ENCODE measurements around the gene ADAMTS7.
"Not testable (repeated sequence)": the region's sequence is repeated elsewhere in the genome, so short reads cannot be mapped to it uniquely, and the experiment has no call there.

The ADAMTS7 gene

GRCh38 chr15:78726870-78727551, 84.3 kb downstream of the ADAMTS7 start:
- DNase-seq (ENCODE audit: insufficient read length): no peak
- FAIRE-seq: no peak

GRCh38 chr15:78719819-78720450, 91.3 kb downstream of the ADAMTS7 start:
- not testable (repeated sequence) for DNase-seq (ENCODE audit: insufficient read length); FAIRE-seq

More at GRCh38 chr15:78726870-78727551, 84.3 kb downstream of the ADAMTS7 start:
- TF ChIP-seq POLR2AphosphoS5 (IDR thresholded peaks at IDR 0.05; ENCODE audit: low read depth, low read length) (no peak), POLR2A (IDR thresholded peaks at IDR 0.05; ENCODE audit: low read depth, low read length) (no peak), TAF1 (IDR thresholded peaks at IDR 0.05; ENCODE audit: borderline replicate concordance, low read depth, low read length) (no peak)

GRCh38 chr15:78718837-78719236, 92.4 kb downstream of the ADAMTS7 start:
- no peak for FAIRE-seq
- DNase-seq (ENCODE audit: insufficient read length): no peak
- no peak for TF ChIP-seq POLR2AphosphoS5 (IDR thresholded peaks at IDR 0.05; ENCODE audit: low read depth, low read length)
- TF ChIP-seq POLR2A (IDR thresholded peaks at IDR 0.05; ENCODE audit: low read depth, low read length): no peak
- no peak for TF ChIP-seq TAF1 (IDR thresholded peaks at IDR 0.05; ENCODE audit: borderline replicate concordance, low read depth, low read length)

- no peak for TF ChIP-seq POLR2AphosphoS5 (IDR thresholded peaks at IDR 0.05; ENCODE audit: low read depth, low read length)
- no peak for TF ChIP-seq POLR2A (IDR thresholded peaks at IDR 0.05; ENCODE audit: low read depth, low read length)
- TF ChIP-seq TAF1 (IDR thresholded peaks at IDR 0.05; ENCODE audit: borderline replicate concordance, low read depth, low read length): no peak
- FAIRE-seq: no peak
These were observed 93.2 kb downstream of the ADAMTS7 start for GRCh38 chr15:78717956-78718656.

GRCh38 chr15:78716651-78717050, 94.6 kb downstream of the ADAMTS7 start:
- FAIRE-seq: no peak
- no peak for TF ChIP-seq POLR2A (IDR thresholded peaks at IDR 0.05; ENCODE audit: low read depth, low read length)
- no peak for TF ChIP-seq POLR2AphosphoS5 (IDR thresholded peaks at IDR 0.05; ENCODE audit: low read depth, low read length)
- no peak for TF ChIP-seq TAF1 (IDR thresholded peaks at IDR 0.05; ENCODE audit: borderline replicate concordance, low read depth, low read length)
- no peak for DNase-seq (ENCODE audit: insufficient read length)

More at GRCh38 chr15:78717956-78718656, 93.2 kb downstream of the ADAMTS7 start:
- DNase-seq (ENCODE audit: insufficient read length): no peak

- TF ChIP-seq POLR2A (IDR thresholded peaks at IDR 0.05; ENCODE audit: low read depth, low read length): no peak
- TF ChIP-seq POLR2AphosphoS5 (IDR thresholded peaks at IDR 0.05; ENCODE audit: low read depth, low read length): no peak
- no peak for TF ChIP-seq TAF1 (IDR thresholded peaks at IDR 0.05; ENCODE audit: borderline replicate concordance, low read depth, low read length)
- DNase-seq (ENCODE audit: insufficient read length) (no peak), FAIRE-seq (no peak)
These were observed 95.3 kb downstream of the ADAMTS7 start for GRCh38 chr15:78715930-78716329.

- no peak for TF ChIP-seq POLR2A (IDR thresholded peaks at IDR 0.05; ENCODE audit: low read depth, low read length)
- no peak for TF ChIP-seq POLR2AphosphoS5 (IDR thresholded peaks at IDR 0.05; ENCODE audit: low read depth, low read length)
- TF ChIP-seq TAF1 (IDR thresholded peaks at IDR 0.05; ENCODE audit: borderline replicate concordance, low read depth, low read length): no peak
- DNase-seq (ENCODE audit: insufficient read length): no peak
- no peak for FAIRE-seq
These were observed 95.8 kb downstream of the ADAMTS7 start for GRCh38 chr15:78715434-78715833.

- DNase-seq (ENCODE audit: insufficient read length) (no peak), FAIRE-seq (no peak)
- TF ChIP-seq POLR2AphosphoS5 (IDR thresholded peaks at IDR 0.05; ENCODE audit: low read depth, low read length) (no peak), TAF1 (IDR thresholded peaks at IDR 0.05; ENCODE audit: borderline replicate concordance, low read depth, low read length) (no peak), POLR2A (IDR thresholded peaks at IDR 0.05; ENCODE audit: low read depth, low read length) (no peak)
These were observed 96.4 kb downstream of the ADAMTS7 start for GRCh38 chr15:78714890-78715289.

- no peak for TF ChIP-seq POLR2A (IDR thresholded peaks at IDR 0.05; ENCODE audit: low read depth, low read length)
- no peak for TF ChIP-seq POLR2AphosphoS5 (IDR thresholded peaks at IDR 0.05; ENCODE audit: low read depth, low read length)
- no peak for TF ChIP-seq TAF1 (IDR thresholded peaks at IDR 0.05; ENCODE audit: borderline replicate concordance, low read depth, low read length)
- DNase-seq (ENCODE audit: insufficient read length): no peak
- FAIRE-seq: no peak
These were observed 98.3 kb downstream of the ADAMTS7 start for GRCh38 chr15:78712797-78713515.

- no peak for DNase-seq (ENCODE audit: insufficient read length)
- no peak for FAIRE-seq
These were observed 99.6 kb downstream of the ADAMTS7 start for GRCh38 chr15:78711638-78712037.

GRCh38 chr15:78709263-78709882, 101.9 kb downstream of the ADAMTS7 start:
- peak; percentile 81 for FAIRE-seq
- peak; percentile 48 for DNase-seq (ENCODE audit: insufficient read length)
- no peak for TF ChIP-seq POLR2A (IDR thresholded peaks at IDR 0.05; ENCODE audit: low read depth, low read length)

More at GRCh38 chr15:78711638-78712037, 99.6 kb downstream of the ADAMTS7 start:
- no peak for TF ChIP-seq POLR2A (IDR thresholded peaks at IDR 0.05; ENCODE audit: low read depth, low read length)
- no peak for TF ChIP-seq TAF1 (IDR thresholded peaks at IDR 0.05; ENCODE audit: borderline replicate concordance, low read depth, low read length)
- TF ChIP-seq POLR2AphosphoS5 (IDR thresholded peaks at IDR 0.05; ENCODE audit: low read depth, low read length): no peak
